ENCODE measurements around the gene EVI5.

- TF ChIP-seq CTCF (IDR thresholded peaks at IDR 0.05) (no peak), POLR2A (IDR thresholded peaks at IDR 0.05) (no peak), POLR2AphosphoS5 (IDR thresholded peaks at IDR 0.05) (no peak), EP300 (IDR thresholded peaks at IDR 0.05) (no peak)
Observed at GRCh38 chr1:92831368-92831761, 46.5 kb upstream of the EVI5 start.
